ENCODE measurements around the gene CCDC3.
"Not testable (repeated sequence)": the region's sequence is repeated elsewhere in the genome, so short reads cannot be mapped to it uniquely, and the experiment has no call there.

The CCDC3 gene

DNA sequence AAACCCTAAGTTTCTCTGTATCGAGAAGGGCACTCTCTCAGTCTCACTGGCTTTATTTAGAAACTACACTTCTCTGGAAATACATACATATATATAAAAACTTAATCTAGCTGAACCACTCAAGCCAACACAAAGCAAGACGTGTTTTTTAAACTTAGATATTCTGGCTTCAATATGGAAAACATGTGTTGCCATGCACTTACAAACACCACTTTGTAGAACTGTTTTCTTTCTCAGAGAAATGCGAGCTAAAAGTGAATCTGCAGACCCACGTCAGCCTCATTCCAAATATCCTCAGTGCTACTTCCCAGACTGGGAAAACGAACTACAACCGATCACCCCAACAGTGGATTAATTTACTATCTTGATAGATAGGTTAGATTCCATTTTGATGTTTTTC, 1.7 kb downstream of the CCDC3 start:
- no peak for DNase-seq

DNA sequence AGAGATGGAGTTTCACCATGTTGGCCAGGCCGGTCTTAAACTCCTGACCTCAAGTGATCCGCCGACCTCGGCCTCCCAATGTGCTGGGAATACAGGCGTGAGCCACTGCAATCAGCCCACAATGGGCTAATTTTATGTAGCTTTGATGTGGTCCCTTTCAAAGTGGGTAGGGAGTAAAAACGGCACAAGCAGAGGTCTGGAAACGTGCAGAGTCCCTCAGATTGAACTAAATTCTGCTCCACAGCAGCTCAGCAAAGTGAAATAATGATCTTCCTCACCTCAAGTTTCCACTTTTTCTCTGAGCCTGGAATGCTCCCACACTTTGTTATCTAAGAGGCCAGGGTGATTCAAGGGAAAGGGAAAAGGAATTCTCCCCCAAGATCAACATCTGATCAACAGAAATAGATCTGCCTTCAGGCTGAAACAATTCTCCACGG, 6.1 kb downstream of the CCDC3 start:
- DNase-seq = no peak

DNA sequence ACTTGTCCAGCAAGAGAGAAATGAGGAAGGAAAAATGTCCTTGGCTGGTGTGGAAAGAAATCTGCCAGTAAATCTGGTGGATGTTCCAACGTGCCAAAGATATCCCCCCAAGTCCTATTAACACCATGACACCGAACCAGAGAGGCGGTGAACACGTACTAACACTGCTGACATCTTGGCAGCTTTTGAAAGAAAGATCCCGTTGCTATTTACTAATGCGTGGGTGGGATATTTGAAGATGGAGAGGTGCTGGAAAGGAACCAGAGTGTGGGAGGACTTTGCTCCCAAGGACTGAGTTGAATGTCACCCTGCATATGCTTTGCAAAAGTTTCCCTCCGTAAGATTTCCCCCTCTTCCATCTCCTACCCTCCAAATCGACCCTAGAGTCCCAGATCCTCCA, 7.9 kb downstream of the CCDC3 start:
- DNase-seq = no peak

DNA sequence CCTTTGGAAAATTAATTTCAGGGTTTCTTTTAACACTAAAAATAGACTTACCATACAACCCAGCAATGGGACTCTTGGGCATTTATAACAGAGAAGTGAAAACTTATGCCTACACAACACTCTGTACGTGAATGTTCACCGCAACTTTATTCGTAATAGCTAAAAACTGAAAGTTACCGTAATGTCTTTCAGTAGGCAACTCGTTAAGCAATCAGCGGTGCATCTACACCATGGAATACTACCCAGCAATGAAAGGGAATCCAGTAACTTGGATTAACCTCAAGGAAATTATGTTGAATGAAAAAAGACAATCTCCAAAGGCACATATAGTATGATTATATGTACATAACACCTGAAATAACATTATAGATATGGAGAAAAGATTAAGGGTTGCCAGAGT, 16.2 kb downstream of the CCDC3 start:
- no peak for DNase-seq

DNA sequence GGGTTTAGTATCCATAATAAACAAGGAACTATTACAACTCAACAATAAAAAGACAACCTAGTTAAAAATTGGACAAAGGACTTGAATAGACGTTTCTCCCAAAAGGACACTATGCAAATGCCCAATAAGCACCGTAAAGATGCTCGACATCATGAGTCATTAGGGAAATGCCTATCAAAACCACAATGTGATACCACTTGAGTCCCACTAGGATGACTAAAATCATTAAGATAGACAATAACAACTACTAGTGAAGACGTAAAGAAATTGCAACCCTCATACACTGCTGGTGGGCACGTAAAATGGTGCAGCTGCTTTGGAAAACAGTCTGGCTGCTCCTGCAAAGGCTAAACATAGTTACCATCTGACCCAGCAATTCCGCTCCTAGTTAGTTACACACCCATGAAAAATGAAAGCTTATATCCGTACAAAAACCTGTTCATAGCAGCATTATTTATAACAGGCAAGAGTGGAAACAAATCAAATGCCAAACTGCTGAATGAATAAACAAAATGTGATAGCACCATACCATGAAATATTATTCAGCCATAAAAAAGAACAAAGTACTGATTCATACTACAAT, 17.3 kb downstream of the CCDC3 start:
- no peak for DNase-seq

DNA sequence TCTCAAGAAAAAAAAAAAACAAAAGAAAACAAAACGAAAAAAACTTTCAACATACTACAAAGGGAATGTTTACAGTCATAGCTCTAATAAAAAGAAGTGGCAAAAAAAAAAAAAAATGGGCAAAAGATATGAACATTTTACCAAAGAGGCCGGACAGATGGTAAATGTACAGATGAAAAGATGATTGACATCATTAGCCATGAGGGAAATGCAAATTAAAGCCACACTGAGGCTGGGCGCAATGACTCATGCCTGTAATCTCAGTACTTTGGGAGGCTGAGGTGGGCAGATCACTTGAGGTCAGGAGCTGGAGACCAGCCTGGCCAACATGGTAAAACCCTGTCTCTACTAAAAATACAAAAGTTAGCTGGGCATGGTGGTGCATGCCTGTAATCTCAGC, 17.9 kb downstream of the CCDC3 start:
- not testable (repeated sequence) for DNase-seq

DNA sequence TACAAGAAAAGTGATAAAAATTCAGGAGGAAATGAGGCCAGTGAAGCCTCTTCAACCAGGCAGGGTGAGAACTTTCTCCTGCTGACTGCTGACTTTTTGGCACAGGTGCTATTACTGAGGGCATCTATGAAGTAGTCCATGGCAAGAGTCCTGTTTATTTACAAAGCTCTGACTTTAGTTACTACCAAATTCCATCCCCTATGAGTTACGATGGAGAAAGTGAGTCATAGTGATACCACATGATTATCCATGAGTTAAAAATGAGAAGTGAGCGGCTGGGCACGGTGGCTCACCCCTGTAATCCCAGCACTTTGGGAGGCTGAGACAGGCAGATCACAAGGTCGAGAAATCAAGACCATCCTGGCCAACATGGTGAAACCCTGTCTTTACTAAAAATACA, 19.9 kb downstream of the CCDC3 start:
- DNase-seq = no peak

DNA sequence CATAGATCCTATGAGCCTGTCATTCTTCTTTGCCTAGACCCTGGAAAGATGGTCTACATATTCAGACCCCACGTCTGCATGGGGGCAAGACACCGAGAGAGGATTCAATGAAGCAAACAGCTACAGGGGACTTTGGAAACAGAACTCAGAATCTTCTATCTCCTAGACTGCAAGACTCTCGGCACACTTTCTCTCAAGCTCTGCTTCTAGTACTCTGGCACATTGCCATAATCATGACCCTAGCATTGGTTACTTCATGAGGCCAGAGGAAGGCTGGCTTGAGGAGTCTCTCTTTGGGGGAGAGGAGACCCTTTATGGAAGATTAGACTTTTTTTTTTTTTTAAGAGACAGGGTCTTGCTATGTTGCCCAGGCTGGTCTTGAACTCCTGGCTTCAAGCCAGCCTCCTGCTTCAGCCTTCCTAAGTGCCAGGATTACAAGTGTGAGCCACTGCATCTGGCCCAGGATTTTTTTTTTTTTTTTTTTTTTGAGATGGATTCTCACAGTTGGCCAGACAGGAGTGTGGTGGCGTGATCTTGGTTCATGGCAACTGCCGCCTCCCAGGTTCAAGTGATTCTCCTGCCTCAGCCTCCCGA, 20.7 kb downstream of the CCDC3 start:
- no peak for DNase-seq

DNA sequence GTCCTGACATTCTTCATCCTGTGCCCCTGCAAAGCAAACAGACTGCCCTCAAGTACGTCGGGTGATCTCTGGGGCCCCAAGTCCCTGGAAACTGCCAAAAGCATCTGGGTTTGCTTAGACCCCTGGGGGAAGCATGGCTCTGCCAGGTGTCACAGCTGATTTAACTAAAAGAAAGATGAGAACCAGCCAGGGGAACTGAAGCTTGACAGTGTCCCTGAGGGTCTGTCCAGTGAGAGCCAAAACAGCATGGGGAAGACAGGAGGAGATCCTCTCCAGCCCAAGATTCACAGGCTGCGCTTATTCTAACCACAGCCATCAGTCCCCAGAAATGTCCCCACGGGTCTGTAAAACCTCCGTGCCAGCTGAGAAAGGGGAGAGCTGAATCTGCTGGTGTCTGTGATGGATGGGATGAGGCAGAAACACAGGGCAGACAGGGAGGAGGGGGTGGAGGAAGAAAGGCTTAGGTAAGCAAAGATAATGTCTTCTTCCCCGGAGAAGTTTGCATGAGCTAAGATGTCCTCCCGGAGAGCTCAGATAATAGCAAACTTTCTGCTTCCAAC, 21.3 kb downstream of the CCDC3 start:
- DNase-seq = no peak

DNA sequence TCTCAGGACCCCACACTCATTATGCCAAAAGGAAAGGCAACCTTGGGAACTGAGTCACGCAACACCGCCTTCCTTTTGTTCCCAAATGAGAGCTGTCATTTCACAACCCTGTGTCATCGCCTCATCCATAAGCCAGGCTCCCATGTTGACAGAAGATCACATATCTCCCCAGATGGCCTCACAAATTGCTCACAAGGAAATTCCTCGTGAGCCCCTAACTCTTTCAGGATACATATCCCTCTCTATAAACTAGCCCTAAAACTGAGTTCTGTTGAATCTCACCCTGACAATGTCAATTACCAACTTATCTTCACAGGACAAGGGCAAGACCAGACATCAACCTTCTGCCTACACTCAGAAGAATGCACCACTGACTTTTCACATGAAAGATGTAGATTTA, 22.6 kb downstream of the CCDC3 start:
- DNase-seq = no peak

DNA sequence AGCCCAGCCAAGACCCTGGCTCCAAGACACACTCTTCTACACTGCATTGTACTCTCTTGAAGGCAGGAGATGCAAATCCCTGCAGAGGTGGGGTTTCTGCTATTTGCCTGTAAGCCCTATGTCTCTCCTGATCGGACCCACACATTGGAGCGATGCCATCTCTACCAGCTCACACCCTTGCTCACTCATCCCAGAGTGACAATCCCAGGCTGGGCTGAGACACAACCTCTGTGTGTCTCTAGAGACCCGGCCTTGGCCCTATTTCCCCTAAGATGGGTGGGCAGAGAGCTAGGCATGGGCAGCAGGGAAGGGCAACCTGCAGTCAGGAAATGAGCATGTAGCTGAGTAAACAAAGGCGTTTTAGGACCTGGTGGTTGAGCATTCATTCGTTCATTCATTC, 25.6 kb downstream of the CCDC3 start:
- DNase-seq = no peak

DNA sequence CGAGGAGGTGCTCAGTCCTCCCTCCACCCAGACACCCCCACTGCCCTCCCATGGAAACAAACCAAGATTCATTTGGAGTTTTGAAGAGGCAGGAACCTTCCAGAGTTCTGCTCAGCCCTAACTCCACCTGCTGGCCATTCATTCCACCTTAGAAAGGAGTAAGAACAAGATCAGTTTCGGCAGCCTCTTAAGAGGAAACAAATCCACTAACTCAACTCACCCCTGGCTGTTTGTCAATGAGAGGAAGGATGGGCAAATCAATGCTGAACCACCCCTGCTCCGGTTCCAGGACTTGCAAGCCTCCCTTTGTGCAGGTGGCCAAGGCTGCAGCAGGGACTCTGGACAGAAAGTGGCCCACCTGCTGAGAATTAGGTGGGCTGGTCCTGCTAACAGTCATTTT, 26.2 kb downstream of the CCDC3 start:
- no peak for DNase-seq

DNA sequence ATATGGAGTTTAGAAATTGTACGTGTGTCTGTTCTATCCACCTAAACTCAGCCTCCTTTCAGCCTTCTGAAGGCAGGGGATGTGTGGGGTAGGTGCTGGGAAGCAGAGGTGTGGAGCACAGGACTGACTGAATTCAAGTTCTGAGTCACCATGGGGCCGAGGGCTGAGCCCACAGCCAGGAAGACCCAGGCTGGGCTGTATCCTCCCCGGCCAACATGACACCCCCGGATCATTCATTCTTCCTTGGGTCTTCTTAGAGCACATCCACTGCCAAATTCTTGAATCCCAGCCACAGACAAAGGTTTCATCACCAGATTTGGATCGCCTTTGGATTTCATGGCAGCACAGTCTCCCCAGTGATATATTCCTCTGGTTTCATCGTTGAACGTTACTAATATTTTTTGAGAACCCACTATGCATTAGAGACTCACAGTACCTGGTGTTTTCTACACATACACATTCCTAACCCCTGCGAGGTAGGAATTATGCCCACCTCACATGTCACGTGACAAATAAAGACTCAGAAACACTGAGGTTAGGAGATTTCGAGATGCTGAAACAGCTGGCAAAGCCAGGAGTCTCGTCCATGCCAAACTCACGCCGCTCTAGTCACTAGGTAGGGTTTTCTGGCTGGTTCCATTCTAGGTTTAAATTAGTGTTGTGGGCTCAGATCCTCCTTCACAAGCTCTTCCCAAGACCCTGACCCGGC, 26.9 kb downstream of the CCDC3 start:
- DNase-seq = no peak

DNA sequence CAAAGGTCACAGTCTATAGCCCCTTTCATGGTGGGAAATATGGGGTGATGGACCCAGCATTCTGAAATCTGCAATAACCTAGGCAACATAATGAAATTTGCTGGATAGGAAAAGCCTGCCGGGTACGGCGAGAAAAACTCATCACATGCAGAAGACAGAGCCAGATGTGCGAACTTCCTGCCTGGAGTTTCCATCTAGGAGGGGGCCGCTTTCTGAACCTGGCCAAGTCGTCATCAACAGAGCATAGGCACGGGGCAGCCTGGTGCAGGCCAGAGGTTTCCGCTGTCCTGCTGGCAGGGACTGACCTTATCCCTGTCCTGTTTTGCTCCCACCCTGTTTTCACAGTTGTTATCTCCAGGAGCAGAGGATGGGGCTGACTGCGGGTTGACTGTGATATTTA, 27.4 kb downstream of the CCDC3 start:
- no peak for DNase-seq

DNA sequence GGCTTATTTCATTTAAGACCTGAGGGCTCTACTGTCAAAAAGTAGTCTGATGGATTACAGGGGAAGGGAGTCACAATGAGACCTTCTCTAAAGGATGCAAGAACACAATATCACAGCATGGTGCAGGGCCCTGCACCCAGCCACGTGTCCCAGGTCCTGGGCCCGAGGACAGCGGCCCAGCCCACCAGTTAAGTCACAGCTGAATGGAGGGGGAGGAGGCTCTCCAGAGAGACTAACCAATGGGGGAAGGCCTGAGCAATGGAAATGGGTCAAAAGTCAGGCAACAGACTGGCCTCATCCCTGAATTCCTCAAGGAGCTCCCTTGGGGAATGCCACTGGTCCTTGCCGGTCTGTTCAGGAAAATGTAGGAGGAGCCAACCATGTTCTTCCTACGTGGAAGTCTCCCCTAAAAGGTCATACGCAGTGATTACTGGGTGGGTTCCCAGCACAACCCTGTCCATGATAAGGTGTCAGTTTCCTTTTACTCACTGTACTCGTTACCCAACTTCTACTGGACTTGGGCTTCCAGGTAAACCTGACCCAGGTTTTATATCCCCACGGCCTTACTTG, 28.3 kb downstream of the CCDC3 start:
- DNase-seq = no peak

DNA sequence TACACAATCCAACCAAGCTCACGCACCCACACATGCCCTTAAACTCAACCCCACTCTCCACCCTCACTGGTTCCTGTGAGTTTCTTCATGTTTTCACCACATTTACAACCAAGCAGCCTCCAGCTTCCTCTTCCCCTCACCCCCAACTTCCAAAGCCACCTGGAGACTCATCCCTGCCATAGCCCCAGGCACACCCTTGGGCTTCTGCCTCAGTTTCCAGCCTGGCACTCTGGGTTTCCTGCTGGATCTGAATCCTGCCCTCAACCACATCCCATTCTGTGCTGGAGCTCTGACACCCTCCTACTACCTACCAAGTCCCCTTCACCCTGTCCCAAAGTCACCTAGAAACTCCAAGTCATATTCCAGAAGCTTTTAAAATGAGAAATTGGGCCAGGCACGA, 29.4 kb downstream of the CCDC3 start:
- DNase-seq = no peak

DNA sequence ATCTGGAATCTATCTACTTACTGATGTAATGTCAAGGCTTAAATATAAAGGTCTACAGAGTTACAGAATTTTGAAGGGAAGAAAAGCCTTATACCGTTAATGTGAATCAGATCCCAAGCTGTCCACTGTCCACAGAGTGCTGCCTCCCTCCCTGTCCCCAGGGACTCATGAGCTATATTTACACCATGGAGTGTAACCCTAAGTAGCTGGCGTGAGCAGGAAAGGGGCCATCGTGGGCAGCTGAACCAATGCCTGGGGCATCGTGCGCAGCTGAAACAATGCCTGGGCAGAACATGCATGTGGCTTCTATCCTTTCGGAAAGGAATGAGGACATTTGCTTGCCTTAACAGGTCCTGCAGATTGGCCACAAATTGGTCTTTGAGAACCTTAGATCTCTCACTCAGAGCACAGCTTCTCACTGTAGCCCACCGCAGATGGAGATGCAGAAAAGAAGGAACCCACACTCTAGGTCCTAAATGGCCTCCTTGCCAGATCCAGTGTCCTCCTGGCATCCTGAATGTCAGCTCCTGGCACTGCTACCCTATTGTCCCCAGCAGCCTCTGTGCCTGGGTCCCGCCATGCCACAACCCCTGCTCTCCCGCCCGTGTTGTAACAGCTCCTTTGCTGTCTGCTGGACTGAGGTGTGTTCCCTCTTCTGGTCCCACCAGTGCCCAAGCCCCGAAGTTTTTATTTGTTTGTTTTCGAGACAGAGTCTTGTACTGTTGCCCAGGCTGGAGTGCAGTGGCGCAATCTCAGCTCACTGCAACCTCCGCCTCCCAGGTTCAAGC, 30.3 kb downstream of the CCDC3 start:
- no peak for DNase-seq

DNA sequence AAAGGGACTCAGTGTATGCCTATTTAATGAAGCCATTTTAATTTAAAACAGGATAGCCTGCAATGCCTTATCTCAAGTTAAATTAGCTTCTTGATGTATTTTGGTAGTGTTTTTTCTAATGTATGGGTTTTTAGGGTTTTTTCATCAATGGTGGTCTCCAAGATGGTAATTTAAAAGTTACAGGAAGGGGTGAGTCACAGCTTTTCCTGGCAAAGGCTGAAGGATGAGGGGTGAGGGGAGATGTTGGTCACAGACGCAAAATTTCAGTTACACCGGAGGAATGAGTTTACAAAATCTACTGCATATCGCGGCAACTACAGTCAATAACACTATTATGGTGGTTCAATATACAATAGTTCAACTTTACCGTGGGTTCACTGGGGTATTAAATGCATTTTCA, 31.6 kb downstream of the CCDC3 start:
- no peak for DNase-seq

DNA sequence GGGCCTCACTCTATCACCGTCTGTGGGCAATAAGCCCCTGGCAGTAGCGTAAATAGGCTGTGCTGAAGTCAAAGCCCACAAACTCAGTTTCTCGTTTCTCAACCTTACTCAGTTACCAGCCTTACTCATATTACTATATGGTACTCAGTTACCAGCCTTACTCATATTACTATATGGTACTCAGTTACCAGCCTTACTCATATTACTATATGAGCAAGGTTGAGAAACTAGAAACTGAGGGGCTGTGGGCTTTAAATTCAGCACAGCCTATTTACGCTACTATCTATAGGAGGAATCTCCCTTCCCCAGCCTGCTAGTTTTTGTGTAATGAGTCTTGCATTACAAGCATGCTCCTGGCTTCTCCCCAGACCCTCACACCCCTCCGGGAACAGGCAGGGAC, 35.4 kb downstream of the CCDC3 start:
- no peak for DNase-seq

DNA sequence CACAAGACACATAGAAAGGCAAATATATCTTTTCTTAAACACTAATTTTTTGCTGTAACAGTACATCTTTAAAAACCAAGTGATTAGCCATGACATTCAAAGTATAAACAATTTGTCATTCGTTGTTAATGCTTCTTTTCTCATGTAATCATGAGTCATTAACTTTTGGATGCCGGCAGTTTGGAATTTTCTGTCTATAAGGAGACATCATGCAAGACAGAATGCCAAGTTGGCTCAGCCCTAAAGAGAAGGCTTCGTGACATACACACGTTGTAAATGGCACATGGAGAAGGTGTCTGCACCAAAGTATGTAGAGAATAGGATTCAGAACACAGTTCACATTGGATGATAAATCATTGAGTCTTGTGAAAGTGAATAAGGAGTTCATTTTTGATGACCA, 35.9 kb downstream of the CCDC3 start:
- no peak for DNase-seq

DNA sequence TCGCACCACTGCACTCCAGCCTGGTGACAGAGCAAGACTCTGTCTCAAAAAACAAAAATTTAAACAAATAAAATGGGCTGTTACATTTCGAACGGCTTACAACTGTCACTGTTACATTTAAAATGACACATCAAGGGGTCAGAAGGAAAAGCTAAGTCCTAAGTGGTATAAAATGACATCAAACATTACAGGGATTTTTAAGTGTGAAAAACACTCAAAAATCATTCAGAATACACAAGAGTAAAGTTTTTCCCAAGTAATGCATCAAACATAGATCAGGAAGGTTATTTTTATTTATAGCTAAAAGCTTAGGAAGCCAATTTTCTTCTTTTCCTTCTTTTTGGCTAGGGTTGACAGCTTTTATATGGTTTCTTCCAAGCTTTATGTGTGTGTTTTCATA, 39.0 kb downstream of the CCDC3 start:
- DNase-seq = no peak

DNA sequence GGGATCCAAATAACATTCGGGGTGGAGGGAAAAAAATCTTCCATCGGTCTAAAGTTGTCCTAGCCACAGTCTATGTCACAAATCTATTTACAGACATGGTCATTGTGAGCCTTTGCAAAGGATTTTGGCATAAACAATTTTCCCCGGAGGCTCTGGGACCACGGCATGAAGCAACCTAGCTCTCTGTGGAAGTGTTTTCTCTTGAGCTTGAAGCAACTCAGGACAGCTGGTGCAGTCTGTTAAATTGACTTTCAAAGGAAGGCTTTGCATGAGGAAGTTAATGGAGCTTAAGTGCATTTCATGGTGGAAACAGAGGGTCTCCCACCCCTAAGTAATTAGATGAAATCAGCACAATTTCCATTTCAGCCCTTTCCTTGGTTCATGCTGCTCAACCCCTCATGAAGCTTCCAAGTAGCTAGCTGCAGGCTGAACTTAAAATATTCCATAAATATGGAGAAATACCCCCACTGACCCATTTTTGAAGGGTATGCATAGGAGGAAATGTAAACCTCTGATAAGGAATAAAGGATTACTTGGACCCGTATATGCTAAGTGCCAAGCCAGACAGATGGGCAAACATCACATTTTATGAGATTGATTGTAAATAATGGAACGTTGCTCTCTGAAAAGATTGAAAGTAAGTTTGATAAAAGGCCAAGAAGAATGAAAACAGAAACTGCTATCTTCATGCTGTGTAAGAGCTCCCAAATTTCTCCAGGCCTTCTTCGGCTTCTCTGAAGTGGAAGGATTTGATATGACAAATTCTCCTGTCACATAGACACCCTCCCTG, 39.9 kb downstream of the CCDC3 start:
- DNase-seq = no peak

All from activated T-cell treated with anti-CD3 and anti-CD28 coated beads for 4 hours (primary cell).